ENCODE measurements around the gene CDH11. TPM values are rescaled to one million over a fixed set of nuclear protein-coding genes. Genes with fewer than 3 reads are reported as not detected.

The CDH11 gene
- total RNA-seq, 1 experiment from 2014 or later, result 5.4 TPM

- Histone ChIP-seq H2BK5ac (ENCODE audit: insufficient read length, low read length) (no peak overlapping the region), H2BK20ac (ENCODE audit: low read depth, low read length, poor library complexity, severe bottlenecking) (no peak overlapping the region), H3K14ac (ENCODE audit: insufficient read depth, low read length) (no peak overlapping the region), H3K4ac (ENCODE audit: low read depth, low read length) (no peak overlapping the region), H2AK5ac (ENCODE audit: insufficient read length, low read length) (no peak overlapping the region), H3K4me2 (ENCODE audit: insufficient read depth, insufficient read length, low read length) (no peak overlapping the region), H3K23ac (ENCODE audit: insufficient read length, low read depth, low read length) (no peak overlapping the region), H4K5ac (ENCODE audit: insufficient read length, low read depth, low read length) (no peak overlapping the region), H2BK120ac (ENCODE audit: low read depth, low read length, poor library complexity, severe bottlenecking) (no peak overlapping the region), H3K9ac (ENCODE audit: extremely low read depth, insufficient read length, low read length) (no peak overlapping the region), H3K79me1 (ENCODE audit: insufficient read depth, low read depth, low read length, poor library complexity, severe bottlenecking) (no peaks in the 10 kb centered on the region), H3K4me1 (ENCODE audit: insufficient read depth, low read length) (no peaks in the 10 kb centered on the region; the same call in 1 of the 2 replicates), H3K79me2 (ENCODE audit: insufficient read depth, low read length) (no peaks in the 10 kb centered on the region; the same call in 1 of the 2 replicates), H3K56ac (ENCODE audit: insufficient read length, low read depth, low read length) (no peak overlapping the region), H4K91ac (ENCODE audit: insufficient read length, low read depth, low read length) (no peak overlapping the region), H2BK15ac (ENCODE audit: low read depth, low read length) (no peak overlapping the region), H3K27ac (ENCODE audit: insufficient read length, low read depth, low read length) (no peak overlapping the region), H3K18ac (ENCODE audit: insufficient read length, low read depth, low read length) (no peak overlapping the region), H3K27me3 (ENCODE audit: insufficient read depth, low read length) (no peaks in the 10 kb centered on the region), H2BK12ac (ENCODE audit: insufficient read length, low read depth, low read length) (no peak overlapping the region), H4K8ac (replicated peaks; ENCODE audit: insufficient read length, low read depth, low read length) (no peak overlapping the region), H4K20me1 (ENCODE audit: control insufficient read depth, insufficient read depth, insufficient read length) (no peaks in the 10 kb centered on the region), H3K9me3 (ENCODE audit: control insufficient read depth, low read depth, low read length) (no peaks in the 10 kb centered on the region), H3K23me2 (ENCODE audit: insufficient read length, low read depth, low read length, poor library complexity, severe bottlenecking) (no peaks in the 10 kb centered on the region), H3T11ph (ENCODE audit: low read length) (no peak overlapping the region), H2AFZ (ENCODE audit: low read length) (no peak overlapping the region)
- WGBS (ENCODE audit: extremely low coverage, insufficient read length, low lambda C conversion rate), result no CpG with 5 or more reads among the region's 1 CpG
- Mint-ChIP-seq H3K27ac (no peak overlapping the region), H3K9me3 (no peaks in the 10 kb centered on the region), H3K36me3 (ENCODE audit: insufficient read depth in 1 of 3, low read depth in 3 of 3) (no peaks in the 10 kb centered on the region; a peak in 1 of 7 replicates), H3K4me1 (peaks cover 12 to 13% of the 10 kb centered on the region in 2 experiments), H3K27me3 (ENCODE audit: low read depth) (peaks cover 3% of the 10 kb centered on the region; the same call in 1 of the 2 replicates), H3K4me3 (no peak overlapping the region)
- TF ChIP-seq, protein P1, sequence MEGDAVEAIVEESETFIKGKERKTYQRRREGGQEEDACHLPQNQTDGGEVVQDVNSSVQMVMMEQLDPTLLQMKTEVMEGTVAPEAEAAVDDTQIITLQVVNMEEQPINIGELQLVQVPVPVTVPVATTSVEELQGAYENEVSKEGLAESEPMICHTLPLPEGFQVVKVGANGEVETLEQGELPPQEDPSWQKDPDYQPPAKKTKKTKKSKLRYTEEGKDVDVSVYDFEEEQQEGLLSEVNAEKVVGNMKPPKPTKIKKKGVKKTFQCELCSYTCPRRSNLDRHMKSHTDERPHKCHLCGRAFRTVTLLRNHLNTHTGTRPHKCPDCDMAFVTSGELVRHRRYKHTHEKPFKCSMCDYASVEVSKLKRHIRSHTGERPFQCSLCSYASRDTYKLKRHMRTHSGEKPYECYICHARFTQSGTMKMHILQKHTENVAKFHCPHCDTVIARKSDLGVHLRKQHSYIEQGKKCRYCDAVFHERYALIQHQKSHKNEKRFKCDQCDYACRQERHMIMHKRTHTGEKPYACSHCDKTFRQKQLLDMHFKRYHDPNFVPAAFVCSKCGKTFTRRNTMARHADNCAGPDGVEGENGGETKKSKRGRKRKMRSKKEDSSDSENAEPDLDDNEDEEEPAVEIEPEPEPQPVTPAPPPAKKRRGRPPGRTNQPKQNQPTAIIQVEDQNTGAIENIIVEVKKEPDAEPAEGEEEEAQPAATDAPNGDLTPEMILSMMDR (conservative IDR thresholded peaks at IDR 0.05), result no peak
- DNase-seq, result no peak
Observed at GRCh38 chr16:65066651-65067050, 55.2 kb downstream of the CDH11 start.
